HK-2 (cell line): Measurements from ENCODE around the gene DIPK1B.

Source experiments
- DNase-seq: peaks from one replicate; pipeline ENCODE4 v3.0.0-alpha.2; 2018; ENCODE audit not compliant: unreplicated experiment

The DIPK1B gene

DNA sequence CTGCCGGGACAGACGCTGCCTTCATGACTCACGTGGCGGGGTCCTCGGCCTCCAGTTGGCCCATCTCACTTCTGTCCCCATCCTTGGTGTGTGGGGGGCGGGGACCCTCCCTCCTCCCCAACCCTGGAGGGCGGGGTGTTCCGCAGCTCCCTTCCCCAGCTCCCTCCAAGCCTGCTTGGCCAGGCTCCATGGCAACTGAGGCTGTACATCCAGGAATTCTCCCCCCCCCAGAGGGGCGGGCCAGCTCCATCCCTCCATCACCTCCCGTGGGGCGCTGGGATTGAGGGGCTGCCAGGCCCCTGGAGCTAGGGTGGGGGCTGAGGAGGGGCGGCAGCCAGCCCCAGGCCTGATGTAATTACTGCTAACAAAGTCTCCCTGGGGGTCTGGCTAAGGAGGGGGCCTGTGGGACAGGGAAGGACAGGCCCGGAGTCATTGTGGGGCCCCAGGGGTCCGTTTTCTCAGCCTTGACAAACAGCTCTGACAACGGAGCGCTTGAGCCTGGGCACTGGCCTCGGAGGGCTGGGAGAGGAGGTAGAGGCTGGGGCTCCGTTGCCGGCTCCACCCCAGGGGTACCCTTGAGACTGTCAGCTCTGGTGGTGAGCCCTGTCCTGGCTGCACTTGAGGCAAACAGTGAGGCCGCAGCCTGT lies 8.0 kb downstream of the DIPK1B start:
- no peak for DNase-seq

DNA sequence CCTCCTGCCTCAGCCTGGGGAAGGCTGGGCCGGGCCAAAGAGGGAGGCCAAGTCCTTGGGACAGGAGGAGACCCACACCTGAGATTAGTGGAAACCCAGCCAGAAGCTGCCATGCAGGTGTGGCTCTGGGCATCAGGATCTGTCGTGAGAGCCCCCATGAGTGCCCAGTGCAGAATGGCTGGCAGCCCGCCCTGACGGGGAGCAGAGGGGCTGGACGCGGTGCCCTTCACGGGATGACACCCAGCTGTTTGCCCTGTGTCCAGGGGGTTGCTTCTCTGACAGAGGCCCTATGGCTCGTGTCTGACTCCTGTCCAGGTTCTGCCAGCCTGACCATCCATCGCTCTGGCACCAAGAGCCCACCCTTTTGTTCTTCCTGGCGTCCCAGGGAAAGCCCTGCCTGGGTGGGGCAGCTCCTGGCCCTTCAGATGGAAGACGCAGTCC lies 8.5 kb downstream of the DIPK1B start:
- no peak for DNase-seq

DNA sequence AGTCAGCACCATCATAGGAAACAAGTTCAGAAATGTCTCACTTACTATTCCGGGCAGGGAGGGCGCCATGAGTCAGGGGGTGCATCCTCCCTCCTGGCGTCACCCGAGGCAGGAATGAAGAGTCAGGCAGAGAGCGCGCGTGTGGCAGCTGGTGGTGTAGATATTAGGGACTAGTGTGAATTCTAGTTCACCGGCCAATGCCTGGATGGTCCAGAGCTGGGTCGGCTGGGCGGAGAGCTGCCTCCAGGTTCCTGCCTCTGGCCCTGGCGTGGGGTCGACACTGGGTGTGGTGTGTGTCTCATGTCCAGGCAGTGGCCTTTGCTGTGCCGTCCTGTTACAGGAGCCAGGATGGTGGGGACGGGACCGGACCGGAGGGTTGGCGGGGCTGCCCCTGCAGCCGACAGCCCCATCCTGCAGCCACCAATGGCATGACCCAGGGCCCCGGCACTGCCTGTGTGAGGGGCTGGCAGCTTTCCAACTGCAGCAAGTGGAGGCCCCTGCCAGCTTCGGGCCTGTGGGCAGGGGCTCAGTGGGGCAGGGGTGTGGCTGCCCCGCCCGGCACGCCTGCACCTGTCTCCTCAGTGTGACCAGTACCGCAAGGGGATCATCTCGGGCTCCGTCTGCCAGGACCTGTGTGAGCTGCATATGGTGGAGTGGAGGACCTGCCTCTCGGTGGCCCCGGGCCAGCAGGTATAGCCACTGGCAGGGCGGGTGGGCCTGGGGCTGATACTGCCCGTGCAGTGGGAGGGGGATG lies 9.1 kb downstream of the DIPK1B start:
- no peak for DNase-seq

DNA sequence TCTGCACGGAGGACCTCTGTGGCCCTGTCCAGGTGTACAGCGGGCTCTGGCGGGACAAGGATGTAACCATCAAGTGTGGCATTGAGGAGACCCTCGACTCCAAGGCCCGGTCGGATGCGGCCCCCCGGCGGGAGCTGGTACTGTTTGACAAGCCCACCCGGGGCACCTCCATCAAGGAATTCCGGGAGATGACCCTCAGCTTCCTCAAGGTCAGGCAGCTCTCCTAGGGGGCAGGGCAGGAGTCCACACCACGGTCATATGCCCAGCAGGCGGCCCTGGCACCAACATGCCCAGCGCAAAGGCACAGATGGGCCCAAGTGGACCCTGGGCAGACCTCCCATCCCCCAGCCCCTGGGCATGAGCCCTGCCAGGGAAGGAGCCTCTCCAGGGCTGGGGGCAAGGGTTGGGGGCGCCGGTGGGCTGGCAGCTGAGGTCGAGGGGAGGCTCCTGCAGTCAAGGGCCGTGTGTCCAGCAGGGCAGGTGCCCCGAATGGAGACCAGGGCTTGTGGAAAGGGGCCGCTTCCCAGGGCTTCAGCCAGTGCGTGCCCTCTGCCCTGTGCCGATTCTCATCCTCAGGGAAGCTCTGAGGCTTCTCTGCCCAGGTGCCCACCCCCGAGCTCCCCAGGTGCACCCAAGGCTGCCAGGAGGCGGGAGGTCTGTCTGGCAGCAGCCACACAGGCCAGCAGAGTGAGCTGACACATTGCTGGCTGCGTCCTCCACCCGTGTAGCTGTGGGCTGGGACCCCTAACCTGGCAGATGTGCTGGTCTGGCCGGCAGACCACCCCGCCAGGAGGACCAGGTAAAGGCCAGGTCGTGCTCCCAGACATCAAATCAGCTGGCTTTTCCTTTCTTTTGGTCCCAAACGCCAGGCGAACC lies 10.0 kb downstream of the DIPK1B start:
- no peak for DNase-seq

DNA sequence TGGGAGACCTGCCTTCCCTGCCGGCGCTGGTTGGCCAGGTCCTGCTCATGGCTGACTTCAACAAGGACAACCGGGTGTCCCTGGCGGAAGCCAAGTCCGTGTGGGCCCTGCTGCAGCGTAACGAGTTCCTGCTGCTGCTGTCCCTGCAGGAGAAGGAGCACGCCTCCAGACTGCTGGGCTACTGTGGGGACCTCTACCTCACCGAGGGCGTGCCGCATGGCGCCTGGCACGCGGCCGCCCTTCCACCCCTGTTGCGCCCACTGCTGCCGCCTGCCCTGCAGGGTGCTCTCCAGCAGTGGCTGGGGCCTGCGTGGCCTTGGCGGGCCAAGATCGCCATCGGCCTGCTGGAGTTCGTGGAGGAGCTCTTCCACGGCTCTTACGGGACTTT lies 10.6 kb downstream of the DIPK1B start:
- no peak for DNase-seq

DNA sequence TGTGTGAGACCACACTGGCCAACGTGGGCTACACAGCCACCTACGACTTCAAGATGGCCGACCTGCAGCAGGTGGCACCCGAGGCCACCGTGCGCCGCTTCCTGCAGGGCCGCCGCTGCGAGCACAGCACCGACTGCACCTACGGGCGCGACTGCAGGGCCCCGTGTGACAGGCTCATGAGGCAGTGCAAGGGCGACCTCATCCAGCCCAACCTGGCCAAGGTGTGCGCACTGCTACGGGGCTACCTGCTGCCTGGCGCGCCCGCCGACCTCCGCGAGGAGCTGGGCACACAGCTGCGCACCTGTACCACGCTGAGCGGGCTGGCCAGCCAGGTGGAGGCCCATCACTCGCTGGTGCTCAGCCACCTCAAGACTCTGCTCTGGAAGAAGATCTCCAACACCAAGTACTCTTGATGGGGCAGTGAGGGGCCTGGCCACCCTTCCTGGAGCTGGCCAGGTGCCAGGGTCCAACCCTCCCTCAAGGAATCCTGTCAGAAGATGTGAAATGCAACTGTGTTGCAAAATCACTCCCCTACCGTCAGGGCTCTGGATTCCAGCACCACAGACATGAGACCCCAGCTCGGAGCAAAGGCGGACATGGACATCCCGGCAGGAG lies 11.1 kb downstream of the DIPK1B start:
- no peak for DNase-seq

DNA sequence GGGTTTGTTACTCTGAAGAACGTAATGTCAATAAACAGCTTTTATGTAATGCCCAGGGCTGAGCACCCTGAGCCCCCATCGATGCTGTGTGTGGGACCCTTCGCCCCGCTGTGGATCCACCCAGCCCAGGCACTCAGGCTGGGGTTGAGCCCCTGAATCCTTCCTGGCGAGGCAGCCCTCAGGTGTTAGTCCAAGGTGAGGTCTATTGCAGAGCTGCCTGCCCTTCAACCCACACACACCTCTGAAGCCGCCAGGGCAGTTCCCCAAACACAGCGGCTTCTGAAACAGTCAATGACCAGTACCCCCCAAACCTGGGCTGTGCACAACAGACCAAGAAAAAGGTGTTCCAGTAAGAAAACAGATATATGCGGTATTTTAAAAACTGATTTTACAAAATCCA lies 11.6 kb downstream of the DIPK1B start:
- DNase-seq, result no peak

DNA sequence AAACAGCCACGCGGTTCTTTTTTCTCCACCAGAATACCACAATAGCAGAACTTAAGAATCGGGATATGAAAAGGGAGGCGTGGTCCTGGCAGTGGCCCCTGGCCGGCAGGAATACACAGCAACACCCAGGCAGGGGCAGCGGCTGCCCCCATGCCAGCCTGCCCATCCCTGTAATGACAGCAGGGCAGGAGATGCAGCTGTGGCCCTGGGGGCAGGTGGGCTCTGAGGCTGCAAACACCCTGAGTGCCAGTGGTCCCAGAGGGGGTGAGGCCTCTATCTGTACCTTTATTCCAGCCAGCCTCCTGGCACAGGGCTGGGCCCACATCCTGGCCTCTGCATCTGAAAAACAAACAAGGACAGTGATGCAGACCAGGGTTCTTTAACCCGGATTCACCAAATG lies 12.4 kb downstream of the DIPK1B start:
- DNase-seq, result no peak

DNA sequence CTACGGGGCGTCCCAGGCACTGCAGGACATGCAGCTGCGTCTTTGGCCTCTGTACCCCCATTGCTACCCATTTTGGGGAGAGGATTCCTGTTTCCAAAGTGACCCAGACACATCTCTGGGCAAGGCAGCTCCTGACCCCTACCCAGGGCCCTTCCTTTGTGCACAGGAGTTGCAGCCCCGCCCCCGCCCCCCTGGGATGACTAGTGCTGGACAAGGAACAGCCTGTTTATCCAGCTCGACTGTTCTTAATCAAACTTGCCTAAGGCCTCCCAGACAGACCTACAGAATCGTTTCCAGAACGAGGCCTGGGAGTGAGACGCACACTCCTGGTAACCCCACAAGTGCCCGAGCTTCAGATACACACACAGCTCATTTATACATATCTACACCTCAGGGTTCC lies 13.2 kb downstream of the DIPK1B start:
- no peak for DNase-seq

DNA sequence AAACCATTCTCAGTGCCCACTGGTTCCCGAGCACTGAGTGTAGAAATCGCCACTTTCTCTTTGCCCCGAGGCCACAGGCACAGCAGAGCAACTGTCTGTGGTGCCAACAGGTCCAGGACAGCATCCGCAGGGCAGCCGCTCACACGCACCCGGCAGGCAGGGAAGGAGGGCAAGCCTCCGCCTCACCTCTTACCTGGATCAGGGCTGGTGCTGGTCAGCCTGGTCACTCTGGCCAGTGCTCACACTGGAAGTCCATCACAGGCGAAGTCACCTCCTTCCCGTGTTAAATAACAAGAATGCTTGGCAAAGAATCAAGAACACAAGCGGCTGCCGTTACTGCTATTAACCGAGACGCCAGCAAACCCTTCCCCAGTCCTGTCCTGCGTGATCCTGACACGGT lies 13.7 kb downstream of the DIPK1B start:
- no peak for DNase-seq

DNA sequence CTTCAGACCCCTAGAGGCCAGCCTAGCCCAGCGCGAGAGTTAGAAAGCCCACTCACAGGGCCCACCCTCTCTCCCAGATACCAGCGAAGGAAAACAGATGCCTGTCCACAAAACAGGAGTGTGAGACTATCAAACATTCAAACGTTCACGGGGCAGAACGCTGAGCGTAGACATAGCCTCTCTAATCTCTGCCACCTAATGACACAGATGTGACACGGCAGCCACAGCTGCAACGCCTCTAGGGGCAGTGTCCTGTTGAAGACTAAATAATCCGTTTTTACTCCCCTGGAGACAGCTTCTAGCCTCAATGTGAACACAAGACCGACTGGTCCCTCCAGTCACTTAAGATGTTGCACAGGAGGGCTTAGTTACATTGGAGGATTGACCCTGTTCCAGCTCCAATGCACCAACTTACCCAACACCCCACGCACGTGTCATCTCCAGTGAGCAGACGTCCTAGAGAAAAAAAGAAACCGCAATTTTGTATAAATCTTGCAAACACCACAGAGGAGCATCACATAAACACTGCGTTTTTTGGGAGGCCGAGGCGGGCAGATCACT lies 14.3 kb downstream of the DIPK1B start:
- DNase-seq, result no peak

DNA sequence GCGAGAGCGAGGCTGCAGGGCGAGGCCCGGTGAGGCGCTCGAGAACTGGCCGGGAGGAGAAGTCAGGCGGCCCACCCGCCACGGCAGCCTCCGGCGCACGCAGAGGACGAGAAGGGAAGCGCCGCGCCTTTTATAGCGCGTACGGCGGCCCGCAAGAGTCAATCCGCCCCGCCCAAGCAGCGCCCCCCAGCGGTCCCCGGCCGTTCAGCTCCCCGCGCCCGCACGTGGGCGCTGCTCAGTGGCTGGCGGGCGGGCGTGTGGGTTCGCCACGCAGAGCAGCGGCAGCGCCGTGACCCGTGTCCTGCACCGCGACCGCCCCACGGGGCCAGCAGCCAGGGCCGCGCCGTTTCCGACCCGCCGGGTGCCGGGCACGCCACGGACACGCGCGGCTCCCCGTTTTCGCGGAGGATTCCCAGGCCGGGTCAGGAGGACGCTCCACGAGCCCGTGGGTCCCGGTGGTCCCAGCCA lies 15.7 kb downstream of the DIPK1B start:
- peak; percentile 94 for DNase-seq

DNA sequence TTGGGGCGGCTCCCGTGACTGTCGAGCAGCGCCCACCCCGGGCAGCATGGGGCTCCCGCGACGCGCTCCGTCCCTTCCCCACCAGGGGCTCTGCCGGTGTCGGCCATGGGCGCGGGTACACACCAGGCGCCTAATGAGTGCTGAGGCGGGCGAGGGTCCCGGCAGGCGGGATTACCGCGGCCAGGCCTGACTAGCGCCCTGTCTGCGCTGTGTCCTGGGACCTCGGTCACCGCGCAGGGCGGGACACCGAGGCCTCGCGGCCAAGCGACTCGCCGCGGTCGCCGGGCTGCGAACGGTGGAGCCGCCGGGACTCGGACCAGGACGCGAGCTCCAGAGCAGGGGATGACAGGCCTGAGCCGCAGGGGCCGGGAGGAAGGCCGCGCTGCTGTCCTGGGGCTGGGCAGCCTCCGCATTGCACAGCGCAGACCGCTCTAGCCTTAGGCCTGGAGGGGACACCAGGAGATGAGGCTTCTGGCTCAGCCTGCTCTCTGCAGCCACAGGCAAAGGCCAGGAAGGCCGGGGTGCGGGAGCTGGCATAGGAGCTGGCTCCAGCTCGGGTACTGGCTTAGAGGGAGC lies 16.3 kb downstream of the DIPK1B start:
- peak; percentile 61 for DNase-seq

DNA sequence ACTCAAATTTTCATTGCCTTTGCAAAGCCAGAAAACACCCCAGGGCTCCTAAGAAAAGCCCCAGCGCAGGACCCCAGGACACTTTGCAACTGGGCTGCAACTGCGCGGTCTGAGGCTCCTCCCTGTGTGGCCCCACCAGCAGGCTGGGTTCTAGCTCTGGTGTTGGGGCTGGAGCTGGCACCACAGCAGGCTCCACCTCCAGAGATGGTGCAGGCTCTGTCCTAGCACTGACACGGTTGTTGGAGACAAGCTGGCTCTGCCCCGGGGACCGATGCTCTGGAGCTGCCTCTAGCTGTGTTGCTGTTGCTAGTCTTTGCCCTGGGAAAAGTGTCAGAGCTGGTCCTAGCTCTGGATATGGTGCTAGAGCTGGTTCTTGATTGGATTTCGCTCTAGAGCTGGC lies 16.8 kb downstream of the DIPK1B start:
- DNase-seq, result no peak

DNA sequence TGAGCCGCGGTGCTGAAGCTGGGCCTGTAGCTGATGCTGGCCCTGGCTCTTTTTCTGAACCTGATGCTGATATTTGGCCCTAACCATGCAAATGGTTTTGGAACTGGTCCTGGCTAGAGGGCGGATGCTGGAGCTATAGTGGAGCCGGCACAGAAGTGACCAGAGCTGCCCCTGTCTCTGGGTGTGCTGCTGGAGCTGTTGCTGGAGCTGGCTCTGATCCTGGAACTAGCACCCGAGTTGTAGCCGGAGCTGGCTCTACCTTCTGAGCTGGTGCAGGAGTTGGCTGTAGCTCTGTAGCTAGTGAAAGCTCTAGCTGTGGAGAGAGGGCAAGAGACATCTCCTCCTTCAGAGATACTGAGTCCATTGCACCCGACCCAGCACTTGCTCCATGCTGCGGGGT lies 17.6 kb downstream of the DIPK1B start:
- no peak for DNase-seq

DNA sequence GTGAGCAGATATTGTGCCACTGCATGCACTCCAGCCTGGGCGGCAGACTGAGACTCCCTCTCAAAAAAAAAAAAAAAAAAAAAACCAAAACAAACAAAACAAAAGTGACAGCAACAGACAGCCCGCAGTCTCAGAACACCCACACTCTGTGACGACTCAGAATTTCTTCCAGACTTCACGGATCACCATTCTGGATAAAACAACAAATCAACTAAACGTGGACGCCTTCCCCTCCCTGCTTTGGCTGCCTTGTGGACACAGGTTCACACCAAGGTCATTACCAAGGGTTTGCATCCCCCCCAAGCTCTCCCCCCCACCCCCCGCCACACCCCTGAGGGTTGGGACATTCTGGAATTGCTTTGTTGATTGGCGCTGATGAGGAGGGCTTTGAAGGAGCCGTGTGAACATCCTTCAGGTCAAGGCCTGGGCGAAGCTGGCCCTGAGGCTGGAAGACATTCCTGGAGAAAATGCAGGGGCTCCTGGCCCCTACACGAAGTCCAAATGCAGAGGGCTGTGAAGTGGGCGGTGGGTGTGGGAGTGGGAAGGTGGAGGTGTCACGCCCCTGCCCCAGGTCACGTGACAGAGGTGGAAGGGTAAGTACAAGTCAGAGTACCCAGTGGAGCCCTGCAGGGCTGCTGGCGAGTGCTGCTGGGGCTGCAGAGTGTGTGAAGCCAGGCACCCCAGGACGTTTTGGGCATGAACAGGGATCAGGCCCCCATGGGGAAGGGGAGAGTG lies 20.2 kb downstream of the DIPK1B start:
- no peak for DNase-seq

DNA sequence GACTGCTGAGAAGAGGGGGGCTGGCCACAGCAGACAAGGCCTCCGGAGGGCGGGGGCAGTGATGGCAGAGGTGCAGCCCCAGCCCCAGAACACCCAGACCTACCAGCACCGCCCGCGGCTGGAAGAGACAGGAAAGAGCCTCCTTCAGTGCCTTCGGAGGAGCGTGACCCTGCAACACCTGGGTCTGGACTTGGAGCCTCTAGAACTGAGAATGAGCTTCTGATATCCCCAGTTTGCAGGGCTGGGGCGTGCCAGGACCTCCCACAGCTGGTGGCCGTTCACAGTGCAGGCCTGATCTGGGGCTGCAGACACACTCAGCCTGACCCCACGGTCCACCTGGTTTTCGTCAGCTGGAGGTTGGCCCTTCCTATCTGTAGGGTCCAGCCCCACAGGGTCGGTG lies 21.2 kb downstream of the DIPK1B start:
- no peak for DNase-seq

DNA sequence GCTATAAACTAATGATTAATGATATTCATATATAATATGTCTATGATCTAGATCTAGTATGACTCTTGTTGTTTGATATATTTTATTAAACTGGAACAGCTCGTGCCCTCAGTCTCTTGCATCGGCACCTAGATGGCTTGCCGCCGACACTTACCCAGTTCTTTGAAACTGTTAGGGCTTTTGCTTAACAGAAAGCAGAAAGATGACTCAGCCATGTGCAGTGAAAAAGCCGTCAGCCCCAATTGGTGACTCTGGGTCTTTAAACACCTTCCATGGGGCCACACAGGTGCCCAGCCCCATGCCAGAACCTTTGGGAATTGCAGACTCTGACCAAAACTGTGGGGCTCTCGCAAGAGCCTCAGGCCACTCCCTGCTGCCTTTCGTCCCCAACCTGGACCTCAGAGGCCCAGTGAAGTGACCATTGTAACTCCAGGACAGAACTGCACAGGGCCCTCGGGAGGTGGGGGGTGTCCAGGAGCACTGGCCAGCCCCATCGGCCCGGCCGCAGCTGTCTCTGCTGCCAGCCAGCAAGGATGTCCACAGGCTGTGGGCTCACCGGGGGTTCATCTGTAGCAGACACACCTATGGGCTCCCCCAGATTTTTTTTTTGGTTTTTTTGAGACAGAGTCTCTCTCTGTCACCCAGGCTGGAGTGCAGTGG lies 22.6 kb downstream of the DIPK1B start:
- no peak for DNase-seq

DNA sequence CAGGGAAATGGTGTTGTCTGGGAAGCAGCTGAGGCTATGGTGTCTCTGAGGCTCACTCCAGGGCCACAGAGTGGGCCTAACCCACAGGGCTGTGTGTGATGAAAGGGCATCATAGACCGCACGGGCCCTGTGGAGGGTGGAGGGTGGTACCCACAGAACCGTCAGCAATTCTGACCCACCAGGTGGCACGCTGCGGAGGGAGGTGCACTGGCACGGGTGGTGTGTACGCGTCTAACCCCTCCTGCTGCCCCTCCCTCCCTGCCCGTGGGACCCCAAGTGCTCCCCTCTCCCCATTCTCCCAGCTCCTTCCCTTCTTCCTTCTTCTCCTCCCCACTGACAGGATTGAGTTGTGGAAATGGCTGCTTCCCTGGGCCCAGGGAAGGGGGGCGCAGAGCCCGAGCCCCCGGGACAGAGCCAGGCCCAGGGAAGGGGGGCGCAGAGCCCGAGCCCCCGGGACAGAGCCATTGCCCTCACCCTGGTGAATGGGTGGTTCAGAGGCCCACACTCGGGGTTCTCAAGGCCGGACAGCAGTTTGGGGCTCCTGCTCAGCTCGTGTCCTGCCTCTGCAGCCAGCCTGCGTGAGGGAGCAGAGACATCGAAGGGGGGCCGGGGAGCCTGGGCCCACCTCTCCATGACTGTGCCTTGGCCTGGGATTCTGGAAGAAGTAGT lies 23.6 kb downstream of the DIPK1B start:
- DNase-seq, result no peak

DNA sequence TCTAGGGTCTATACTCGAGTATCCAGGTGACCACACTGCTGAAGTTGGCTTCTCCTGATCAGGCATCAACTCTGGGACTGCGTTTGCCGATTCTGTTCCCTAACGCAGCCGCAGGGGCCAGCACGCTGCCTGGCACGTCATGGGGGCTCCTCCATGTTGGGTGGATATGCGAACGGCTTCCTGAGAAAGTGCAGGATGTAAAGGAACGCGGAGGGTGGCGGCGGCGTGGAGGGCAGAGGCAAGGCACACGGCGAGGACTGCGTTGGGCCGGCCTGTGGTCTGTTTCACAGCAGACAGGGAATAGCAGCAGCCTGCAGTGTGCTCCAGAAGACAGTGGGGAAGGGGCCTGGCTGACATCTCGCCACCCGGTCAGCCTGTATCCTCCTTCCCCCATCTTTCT lies 26.6 kb downstream of the DIPK1B start:
- DNase-seq, result no peak
